H1 (cell line): Measurements from ENCODE around the gene RNF126. TPM values are rescaled to one million over a fixed set of nuclear protein-coding genes. Genes with fewer than 3 reads are reported as not detected.

Source experiments
- CTCF ChIA-PET: fragments of 300-600 bp; sonication (Branson Sonifier 250); formaldehyde crosslinking; loops from one replicate; lab custom pipeline; 2021; ENCODE audit not compliant: partially characterized antibody; lab: Charles Lee
- POLR2A ChIA-PET: fragments of 300-600 bp; sonication (Branson Sonifier 250); formaldehyde crosslinking; loops from one replicate; lab custom pipeline; 2021; ENCODE audit warnings: inconsistent platforms; ENCODE audit not compliant: partially characterized antibody; lab: Charles Lee
- DNase-seq, 2 experiments: peaks; one replicate each; pipeline versions ENCODE4 v3.0.0 to v3.0.0-alpha.2; 2010 to 2022; ENCODE audit warnings: low spot score in 2 of 2, low read depth in 1 of 2, mixed read lengths in 1 of 2
- FAIRE-seq: peaks from 2 replicates; lab custom pipeline; 2011; peaks lifted over from hg19 to GRCh38; lab: Jason Lieb, UNC
- H2AFZ ChIP-seq: 2 replicates; pipeline ENCODE4 v1.8.1; 2012; ENCODE audit warnings: low read length, inconsistent platforms
- H2AK5ac ChIP-seq: 2 replicates; pipeline ENCODE4 v1.6.1; 2013; ENCODE audit warnings: low read depth, low read length
- H2BK120ac ChIP-seq: replicated peaks from 2 replicates; pipeline ENCODE3; 2013; ENCODE audit warnings: low read depth, low read length, inconsistent platforms
- H2BK12ac ChIP-seq: 2 replicates; pipeline ENCODE4 v1.6.1; 2013; ENCODE audit warnings: low read depth, low read length
- H2BK15ac ChIP-seq: 2 replicates; pipeline ENCODE4 v1.6.1; 2013; ENCODE audit warnings: low read length
- H2BK20ac ChIP-seq: 2 replicates; pipeline ENCODE4 v1.6.1; 2013; ENCODE audit warnings: low read length
- H2BK5ac ChIP-seq: 2 replicates; pipeline ENCODE4 v1.6.1; 2013; ENCODE audit warnings: low read depth, low read length
- H3K14ac ChIP-seq: 2 replicates; pipeline ENCODE4 v1.6.1; 2013; ENCODE audit warnings: inconsistent platforms; ENCODE audit not compliant: insufficient read length
- H3K18ac ChIP-seq: 2 replicates; pipeline ENCODE4 v1.6.1; 2013; ENCODE audit warnings: low read length; ENCODE audit errors: extremely low read depth
- H3K23ac ChIP-seq: 2 replicates; pipeline ENCODE4 v1.6.1; 2013; ENCODE audit warnings: inconsistent platforms; ENCODE audit not compliant: insufficient read length
- H3K23me2 ChIP-seq: 2 replicates; pipeline ENCODE4 v1.6.1; 2013; ENCODE audit warnings: low read depth, low read length
- H3K27ac ChIP-seq: 2 replicates; pipeline ENCODE4 v1.6.1; 2011; ENCODE audit warnings: low read depth, low read length, inconsistent platforms
- H3K27me3 ChIP-seq, 4 experiments: replicated peaks in 1 of 4; 1 replicate in 1 of 4; 2 replicates in 3 of 4; pipeline versions ENCODE4 v1.6.1 to v1.8.1; 2011 to 2013; ENCODE audit warnings: low read length in 3 of 4, mild to moderate bottlenecking in 3 of 4, inconsistent platforms in 2 of 4, mixed read lengths in 2 of 4, moderate library complexity in 1 of 4; ENCODE audit not compliant: control insufficient read depth in 3 of 4, insufficient read depth in 3 of 4; ENCODE audit errors: extremely low read depth in 1 of 4
- H3K36me3 ChIP-seq, 4 experiments: 2 replicates each; pipeline versions ENCODE4 v1.6.1 to v1.8.1; 2011 to 2013; ENCODE audit warnings: mild to moderate bottlenecking in 4 of 4, low read length in 3 of 4, moderate library complexity in 2 of 4, control low read depth in 1 of 4, inconsistent platforms in 1 of 4; ENCODE audit not compliant: insufficient read depth in 4 of 4, control insufficient read depth in 2 of 4
- H3K4ac ChIP-seq: replicated peaks from 2 replicates; pipeline ENCODE3; 2013; ENCODE audit warnings: low read length, low read depth, mixed read lengths, inconsistent platforms; ENCODE audit not compliant: insufficient read length
- H3K4me1 ChIP-seq, 4 experiments: replicated peaks in 1 of 4; 1 replicate in 1 of 4; 2 replicates in 3 of 4; pipeline versions ENCODE4 v1.6.1 to v1.8.1; 2011 to 2013; ENCODE audit warnings: low read length in 3 of 4, inconsistent platforms in 2 of 4, mixed read lengths in 1 of 4; ENCODE audit not compliant: insufficient read depth in 4 of 4, control insufficient read depth in 3 of 4
- H3K4me2 ChIP-seq, 2 experiments: 2 replicates each; pipeline versions ENCODE4 v1.6.1 to v1.8.1; 2011 to 2013; ENCODE audit warnings: low read depth in 2 of 2, low read length in 2 of 2, control low read depth in 1 of 2, inconsistent platforms in 1 of 2, mild to moderate bottlenecking in 1 of 2; ENCODE audit not compliant: insufficient read depth in 1 of 2
- H3K4me3 ChIP-seq, 4 experiments: fragments of 200-600, 300-600 bp in 1 of 4; sonication (generic), shearing (Covaris generic), sonication (Bioruptor Twin) in 1 of 4; 2 replicates each; pipeline versions ENCODE4 v1.5.1 to v1.8.1; 2011 to 2016; ENCODE audit warnings: low read length in 4 of 4, low read depth in 3 of 4, control low read depth in 2 of 4, inconsistent platforms in 2 of 4, mild to moderate bottlenecking in 2 of 4, mixed read lengths in 1 of 4, moderate library complexity in 1 of 4; ENCODE audit not compliant: insufficient read depth in 2 of 4; ENCODE audit errors: extremely low read depth in 1 of 4
- H3K56ac ChIP-seq: replicated peaks from 2 replicates; pipeline ENCODE3; 2013; ENCODE audit warnings: low read depth, mild to moderate bottlenecking, mixed read lengths, low read length, inconsistent platforms; ENCODE audit not compliant: insufficient read length
- H3K79me1 ChIP-seq: 2 replicates; pipeline ENCODE4 v1.6.1; 2013; ENCODE audit warnings: low read depth, low read length, control low read depth
- H3K79me2 ChIP-seq, 2 experiments: 2 replicates each; pipeline versions ENCODE4 v1.6.1 to v1.8.1; 2012 to 2013; ENCODE audit warnings: low read length in 2 of 2, mild to moderate bottlenecking in 2 of 2, inconsistent platforms in 1 of 2; ENCODE audit not compliant: insufficient read depth in 2 of 2, control insufficient read depth in 1 of 2
- H3K9ac ChIP-seq, 4 experiments: replicated peaks in 1 of 4; 1 replicate in 1 of 4; 2 replicates in 3 of 4; pipeline versions ENCODE4 v1.6.1 to v1.8.1; 2011 to 2013; ENCODE audit warnings: low read depth in 3 of 4, low read length in 3 of 4, control low read depth in 2 of 4, mild to moderate bottlenecking in 2 of 4, moderate library complexity in 2 of 4, inconsistent platforms in 1 of 4; ENCODE audit errors: extremely low read depth in 1 of 4
- H3K9me3 ChIP-seq, 2 experiments: 2 replicates each; pipeline versions ENCODE4 v1.6.1 to v1.8.1; 2012 to 2013; ENCODE audit warnings: mild to moderate bottlenecking in 2 of 2, moderate library complexity in 2 of 2, control low read depth in 1 of 2, inconsistent platforms in 1 of 2, low read depth in 1 of 2, low read length in 1 of 2, mixed read lengths in 1 of 2; ENCODE audit not compliant: insufficient read depth in 2 of 2
- H4K20me1 ChIP-seq, 2 experiments: replicated peaks in 1 of 2; 2 replicates each; pipeline versions ENCODE3 to v1.8.1; 2011 to 2013; ENCODE audit warnings: inconsistent platforms in 2 of 2, low read length in 2 of 2, mild to moderate bottlenecking in 1 of 2; ENCODE audit not compliant: insufficient read depth in 2 of 2, control insufficient read depth in 1 of 2
- H4K5ac ChIP-seq: 2 replicates; pipeline ENCODE4 v1.6.1; 2013; ENCODE audit warnings: low read length, low read depth, mixed read lengths, inconsistent platforms; ENCODE audit not compliant: insufficient read length
- H4K8ac ChIP-seq: 2 replicates; pipeline ENCODE4 v1.8.0; 2013; ENCODE audit warnings: mild to moderate bottlenecking, moderate library complexity, low read length, inconsistent platforms; ENCODE audit not compliant: insufficient read depth; ENCODE audit errors: extremely low read depth
- H4K91ac ChIP-seq: replicated peaks from 2 replicates; pipeline ENCODE3; 2013; ENCODE audit warnings: low read length, mixed read lengths, inconsistent platforms; ENCODE audit not compliant: insufficient read length
- BCL11A ChIP-seq, 2 experiments: IDR thresholded peaks; one replicate each; pipeline ENCODE4 v1.6.1; 2011; ENCODE audit warnings: low read depth in 2 of 2, low read length in 2 of 2, mild to moderate bottlenecking in 2 of 2
- CHD1 ChIP-seq: IDR thresholded peaks from 2 replicates; pipeline ENCODE4 v1.6.1; 2012; ENCODE audit warnings: low read depth, low read length, improper control_type of control experiment
- EGR1 ChIP-seq: IDR thresholded peaks from 2 replicates; pipeline ENCODE4 v1.6.1; 2011; ENCODE audit warnings: low read depth, low read length, borderline replicate concordance
- EZH2 ChIP-seq: fragments of 200-600 bp; sonication (generic); IDR thresholded peaks from 2 replicates; pipeline ENCODE4 v1.7.1; 2012; ENCODE audit warnings: low read depth, mild to moderate bottlenecking, moderate library complexity, low read length, inconsistent platforms; ENCODE audit not compliant: severe bottlenecking
- JUN ChIP-seq: IDR thresholded peaks from 2 replicates; pipeline ENCODE4 v1.6.1; 2011; ENCODE audit warnings: low read depth, mild to moderate bottlenecking, improper control_type of control experiment, low read length
- KDM4A ChIP-seq: IDR thresholded peaks from one replicate; pipeline ENCODE4 v1.7.1; 2012; ENCODE audit warnings: low read depth, mild to moderate bottlenecking, moderate library complexity, low read length, inconsistent platforms; ENCODE audit not compliant: severe bottlenecking
- PHF8 ChIP-seq: fragments of 200-600 bp; sonication (generic); conservative IDR thresholded peaks from 2 replicates; pipeline ENCODE4 v1.7.1; 2012; ENCODE audit warnings: low read depth, mild to moderate bottlenecking, inconsistent platforms, low read length, moderate library complexity
- POLR2A ChIP-seq, 2 experiments: IDR thresholded peaks; 1 replicate in 1 of 2; 2 replicates in 1 of 2; pipeline ENCODE4 v1.6.1; 2011; ENCODE audit warnings: low read depth in 2 of 2, low read length in 2 of 2, mild to moderate bottlenecking in 2 of 2; ENCODE audit errors: control extremely low read depth in 1 of 2
- SIRT6 ChIP-seq: IDR thresholded peaks from one replicate; pipeline ENCODE4 v1.7.1; 2012; ENCODE audit warnings: low read length, inconsistent platforms
- SIX5 ChIP-seq: IDR thresholded peaks from 2 replicates; pipeline ENCODE4 v1.6.1; 2011; ENCODE audit warnings: mild to moderate bottlenecking, low read depth, low read length
- SP4 ChIP-seq: IDR thresholded peaks from 2 replicates; pipeline ENCODE4 v1.6.1; 2012; ENCODE audit warnings: low read length, inconsistent platforms
- TAF1 ChIP-seq: IDR thresholded peaks from 2 replicates; pipeline ENCODE4 v1.6.1; 2011; ENCODE audit warnings: mild to moderate bottlenecking, low read depth, low read length
- TEAD4 ChIP-seq: IDR thresholded peaks from 2 replicates; pipeline ENCODE4 v1.6.1; 2012; ENCODE audit warnings: low read depth, low read length, inconsistent platforms, mixed read lengths
- USF2 ChIP-seq: IDR thresholded peaks from 2 replicates; pipeline ENCODE4 v1.6.1; 2011; ENCODE audit warnings: low read length, improper control_type of control experiment
- WGBS, 2 experiments: shearing (Covaris generic) in 1 of 2; methylation state at CpG; one replicate each; pipeline versions ENCODE4 v1.1.6 to v1.1.7; 2013 to 2015; ENCODE audit warnings: low lambda C conversion rate in 2 of 2, mixed read lengths in 2 of 2, inconsistent platforms in 1 of 2, low coverage in 1 of 2, missing lambda C conversion rate in 1 of 2; ENCODE audit not compliant: insufficient replicate concordance in 2 of 2, insufficient coverage in 1 of 2, insufficient read length in 1 of 2; ENCODE audit errors: extremely low coverage in 1 of 2, missing lambda C conversion rate in 1 of 2; 5-methylcytosine and 5-hydroxymethylcytosine counted together
- polyA plus RNA-seq, 7 experiments: library from polyadenylated mRNA; depleted of rRNA in 3 of 7; stranded (reverse) in 5 of 7; unstranded in 2 of 7; fragments of >200 nt in 5 of 7; fragments of 200-250 nt in 2 of 7; gene quantifications; 1 replicate in 5 of 7; 2 replicates in 1 of 7; 4 replicates in 1 of 7; pipeline versions ENCODE4 v1.2.1 to v1.2.3, GENCODE V29; 2011 to 2013; ENCODE audit warnings: missing spikeins in 2 of 7, mixed read lengths in 2 of 7
- total RNA-seq: library from RNA; stranded (reverse); fragmentation: NEBNext Ultra II Directional; extraction: Animal tissue kit (Norgen Biotek cat#: 25700); gene quantifications from 2 replicates; pipeline ENCODE4 v1.2.1, GENCODE V29; 2021

The RNF126 gene
- total and polyA plus RNA-seq, 2 of the 8 experiments (the other 6 are each of a cell fraction or from before 2014, with no cell fraction given): 21.8 to 68.0 TPM

- H3K36me3 ChIP-seq: peaks cover 4 to 63% (median 33%) of the 10 kb centered on the region in 4 experiments; a peak in 7 of 8 replicates
- no peak for DNase-seq
- no peak overlapping the region for H2BK120ac ChIP-seq
- TF ChIP-seq POLR2A (IDR thresholded peaks at IDR 0.05; ENCODE audit: control extremely low read depth in 1 of 2, low read depth in 2 of 2, low read length in 2 of 2) (no peak), SIRT6 (no peak), TEAD4 (no peak), EZH2 (no peak), KDM4A (no peak), PHF8 (no peak), SP4 (no peak), JUN (no peak), TAF1 (no peak), BCL11A (IDR thresholded peaks at IDR 0.05; ENCODE audit: low read depth in 2 of 2, low read length in 2 of 2) (no peak), CHD1 (no peak), SIX5 (no peak), EGR1 (no peak), USF2 (no peak)
These were observed 44.2 kb downstream of the RNF126 start for GRCh38 chr19:618674-619285.

More at GRCh38 chr19:618674-619285, 44.2 kb downstream of the RNF126 start:
- no peak overlapping the region for H4K5ac ChIP-seq
- no peak overlapping the region for H2BK5ac ChIP-seq
- POLR2A ChIA-PET: interaction anchor here (1.1 to 1.6 kb wide), 3 partner anchors 8 to 85 kb away, joined by 3 read pairs; no protein-coding TSS in a partner anchor
- H2BK12ac ChIP-seq: no peak overlapping the region
- H2BK20ac ChIP-seq: no peak overlapping the region
- H3K4me1 ChIP-seq: no peaks in the 10 kb centered on the region
- H4K8ac ChIP-seq: no peak overlapping the region
- H3K79me1 ChIP-seq: no peaks in the 10 kb centered on the region
- no peak overlapping the region for H3K23ac ChIP-seq
- no peak overlapping the region for H2AFZ ChIP-seq
- H4K91ac ChIP-seq: no peak overlapping the region
- no peaks in the 10 kb centered on the region for H3K79me2 ChIP-seq
- H3K14ac ChIP-seq: no peak overlapping the region
- no peaks in the 10 kb centered on the region for H3K27me3 ChIP-seq
- no peak for FAIRE-seq
- H3K23me2 ChIP-seq: no peaks in the 10 kb centered on the region
- no peak overlapping the region for H3K4ac ChIP-seq
- no peak overlapping the region for H3K56ac ChIP-seq
- H3K27ac ChIP-seq: no peak overlapping the region
- H3K9me3 ChIP-seq: no peaks in the 10 kb centered on the region
- CTCF ChIA-PET: interaction anchor here (0.8 to 1.1 kb wide), 2 partner anchors 31 to 68 kb away, joined by 3 read pairs; no protein-coding TSS in a partner anchor
- H3K18ac ChIP-seq: no peak overlapping the region
- H3K4me2 ChIP-seq: no peak overlapping the region
- H4K20me1 ChIP-seq: peaks cover 0 to 11% of the 10 kb centered on the region in 2 experiments
- WGBS, 2 experiments: 93% methylated on average over 23 of the region's 27 CpGs; no CpG with 5 or more reads in 1 of the 2 experiments
- H3K4me3 ChIP-seq: no peak overlapping the region
- H3K9ac ChIP-seq: no peak overlapping the region
- H2BK15ac ChIP-seq: no peak overlapping the region
- no peak overlapping the region for H2AK5ac ChIP-seq
